Transverse colon (tissue), 3 donors: ENCODE data around the gene IGSF9B.

Experiments
- POLR2A ChIP-seq: fragments of 450-650 bp; IDR thresholded peaks from one replicate; pipeline ENCODE4 v1.6.1; 2016; ENCODE audit warnings: antibody characterized with exemption, mild to moderate bottlenecking, moderate library complexity
- TF ChIP-seq, protein P1 (sequence below), 5 experiments: fragments of 200-600 bp in 3 of 5; fragments of 450-650 bp in 2 of 5; sonication (generic) in 3 of 5; IDR thresholded peaks; 1 replicate in 2 of 5; 2 replicates in 3 of 5; pipeline ENCODE4 v1.5.1; 2016 to 2017; ENCODE audit warnings: antibody characterized with exemption in 5 of 5, inconsistent platforms in 3 of 5, mild to moderate bottlenecking in 2 of 5, moderate library complexity in 1 of 5

DNA sequence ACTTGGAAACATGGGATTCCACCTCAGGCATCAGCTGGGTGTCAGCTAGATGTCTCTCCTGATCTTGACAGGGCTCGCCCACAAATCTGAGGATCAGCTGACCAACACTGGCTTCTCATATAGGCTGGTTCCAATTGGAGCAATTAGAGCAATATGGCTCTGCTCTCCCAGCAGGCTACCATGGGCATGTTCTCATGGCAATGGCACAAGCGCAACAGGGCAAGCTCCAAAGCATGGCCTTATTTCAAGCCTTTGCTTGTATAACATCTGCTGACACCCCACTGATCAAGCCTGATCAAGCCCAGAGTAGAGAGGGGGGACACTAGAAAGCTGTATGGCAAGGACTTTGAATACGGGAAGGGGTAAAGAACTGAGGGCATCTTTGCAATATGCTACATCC, 70.7 kb downstream of the IGSF9B start:
- TF ChIP-seq, protein P1, sequence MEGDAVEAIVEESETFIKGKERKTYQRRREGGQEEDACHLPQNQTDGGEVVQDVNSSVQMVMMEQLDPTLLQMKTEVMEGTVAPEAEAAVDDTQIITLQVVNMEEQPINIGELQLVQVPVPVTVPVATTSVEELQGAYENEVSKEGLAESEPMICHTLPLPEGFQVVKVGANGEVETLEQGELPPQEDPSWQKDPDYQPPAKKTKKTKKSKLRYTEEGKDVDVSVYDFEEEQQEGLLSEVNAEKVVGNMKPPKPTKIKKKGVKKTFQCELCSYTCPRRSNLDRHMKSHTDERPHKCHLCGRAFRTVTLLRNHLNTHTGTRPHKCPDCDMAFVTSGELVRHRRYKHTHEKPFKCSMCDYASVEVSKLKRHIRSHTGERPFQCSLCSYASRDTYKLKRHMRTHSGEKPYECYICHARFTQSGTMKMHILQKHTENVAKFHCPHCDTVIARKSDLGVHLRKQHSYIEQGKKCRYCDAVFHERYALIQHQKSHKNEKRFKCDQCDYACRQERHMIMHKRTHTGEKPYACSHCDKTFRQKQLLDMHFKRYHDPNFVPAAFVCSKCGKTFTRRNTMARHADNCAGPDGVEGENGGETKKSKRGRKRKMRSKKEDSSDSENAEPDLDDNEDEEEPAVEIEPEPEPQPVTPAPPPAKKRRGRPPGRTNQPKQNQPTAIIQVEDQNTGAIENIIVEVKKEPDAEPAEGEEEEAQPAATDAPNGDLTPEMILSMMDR (IDR thresholded peaks at IDR 0.05) = no peak
- TF ChIP-seq POLR2A = no peak
